ENCODE measurements around the gene ADRM1. TPM values are rescaled to one million over a fixed set of nuclear protein-coding genes. Genes with fewer than 3 reads are reported as not detected.

ADRM1 gene
- total and polyA plus RNA-seq, 2 of the 4 experiments (the other 2 are of a cell fraction) = 103 to 149 TPM

GRCh38 chr20:62275219-62275618, 27.6 kb upstream of the ADRM1 start:
- CTCF ChIA-PET = interaction anchor here (0.6 kb wide), 1 partner anchor 9 kb away, joined by 3 read pairs; no protein-coding TSS in a partner anchor

More at GRCh38 chr20:62275219-62275618, 27.6 kb upstream of the ADRM1 start:
- Histone ChIP-seq H4K20me1 (ENCODE audit: insufficient read depth, low read length) (peaks cover 8% of the 10 kb centered on the region; the same call in 1 of the 2 replicates), H3K14ac (replicated peaks; ENCODE audit: low read depth, low read length) (no peak overlapping the region), H3K9me1 (ENCODE audit: insufficient read depth, low read length) (peaks cover 13% of the 10 kb centered on the region), H3K56ac (ENCODE audit: extremely low read depth, insufficient read depth, low read length) (no peak overlapping the region), H3K4me2 (ENCODE audit: low read depth, low read length) (no peak overlapping the region), H3K23ac (ENCODE audit: low read depth, low read length) (no peak overlapping the region), H3K4me1 (ENCODE audit: control insufficient read depth, insufficient read depth, low read length) (no peaks in the 10 kb centered on the region), H3K79me1 (ENCODE audit: low read depth in 1 of 2, low read length in 2 of 2) (peaks cover 8 to 9% of the 10 kb centered on the region in 2 experiments; a peak in 2 of 4 replicates), H2BK20ac (ENCODE audit: low read depth, low read length) (no peak overlapping the region), H3K4me3 (ENCODE audit: insufficient read depth, low read depth, low read length) (no peak overlapping the region), H4K8ac (ENCODE audit: low read depth in 2 of 2, low read length in 2 of 2) (no peak overlapping the region), H2BK5ac (ENCODE audit: low read depth, low read length, poor library complexity, severe bottlenecking) (no peak overlapping the region), H2AFZ (replicated peaks; ENCODE audit: low read length, poor library complexity) (no peak overlapping the region), H3K27ac (ENCODE audit: insufficient read depth, low read length) (no peak overlapping the region), H2BK120ac (ENCODE audit: low read depth, low read length) (no peak overlapping the region), H3K9ac (ENCODE audit: low read depth, low read length) (no peak overlapping the region), H3K27me3 (ENCODE audit: control insufficient read depth, insufficient read depth, low read length) (no peaks in the 10 kb centered on the region), H2BK15ac (ENCODE audit: low read depth, low read length) (no peak overlapping the region), H3K9me3 (ENCODE audit: control insufficient read depth, insufficient read depth, low read length) (no peaks in the 10 kb centered on the region), H2AK9ac (replicated peaks; ENCODE audit: low read depth, low read length, poor library complexity) (no peak overlapping the region), H3K18ac (ENCODE audit: low read depth, low read length) (no peak overlapping the region), H4K5ac (ENCODE audit: low read depth, low read length) (no peak overlapping the region), H2AK5ac (ENCODE audit: low read depth, low read length) (no peak overlapping the region), H3K36me3 (ENCODE audit: control insufficient read depth, insufficient read depth, low read length) (peaks cover 49% of the 10 kb centered on the region), H3K4ac (ENCODE audit: low read depth, low read length) (no peak overlapping the region), H4K91ac (ENCODE audit: insufficient read depth, low read depth, low read length) (no peak overlapping the region)
- POLR2A ChIA-PET (ENCODE audit: unreplicated experiment) = no interaction called here
- ATAC-seq (ENCODE audit: low read depth) = no peak
- intact Hi-C loops (cut with micrococcal nuclease) = no loop called here
- dilution Hi-C loops (cut with HindIII; ENCODE audit: low sequenced_read_pairs, unreplicated experiment) = loop anchor here (25.0 kb wide), 1 partner anchor 112 kb away; the partner anchor contains the start of gene RPS21
- no peak for DNase-seq
- WGBS, 2 experiments (ENCODE audit: extremely low coverage in 2 of 2, insufficient read length in 1 of 2) = 100% methylated on average over 3 of the region's 10 CpGs; no CpG with 5 or more reads in 1 of the 2 experiments
- no peak for TF ChIP-seq POLR2A (IDR thresholded peaks at IDR 0.05; ENCODE audit: low read depth, low read length)
- no peak for TF ChIP-seq BHLHE40 (IDR thresholded peaks at IDR 0.05; ENCODE audit: low read depth, low read length)
- no peak for TF ChIP-seq RAD21 (IDR thresholded peaks at IDR 0.05; ENCODE audit: low read length)
- TF ChIP-seq CEBPB (IDR thresholded peaks at IDR 0.05; ENCODE audit: low read depth, low read length) = no peak
- TF ChIP-seq FOS (IDR thresholded peaks at IDR 0.05; ENCODE audit: low read depth, low read length) = no peak
- TF ChIP-seq, protein P1, sequence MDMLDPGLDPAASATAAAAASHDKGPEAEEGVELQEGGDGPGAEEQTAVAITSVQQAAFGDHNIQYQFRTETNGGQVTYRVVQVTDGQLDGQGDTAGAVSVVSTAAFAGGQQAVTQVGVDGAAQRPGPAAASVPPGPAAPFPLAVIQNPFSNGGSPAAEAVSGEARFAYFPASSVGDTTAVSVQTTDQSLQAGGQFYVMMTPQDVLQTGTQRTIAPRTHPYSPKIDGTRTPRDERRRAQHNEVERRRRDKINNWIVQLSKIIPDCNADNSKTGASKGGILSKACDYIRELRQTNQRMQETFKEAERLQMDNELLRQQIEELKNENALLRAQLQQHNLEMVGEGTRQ (IDR thresholded peaks at IDR 0.05; ENCODE audit: low read depth, low read length) = no peak
- TF ChIP-seq RFX5 (IDR thresholded peaks at IDR 0.05; ENCODE audit: low read depth, low read length) = no peak
- no peak for TF ChIP-seq SMC3 (IDR thresholded peaks at IDR 0.05; ENCODE audit: low read depth, low read length)
- no peak for TF ChIP-seq MAFK (IDR thresholded peaks at IDR 0.05; ENCODE audit: low read depth, low read length)
- TF ChIP-seq CTCF (conservative IDR thresholded peaks at IDR 0.05; ENCODE audit: low read depth, low read length) = no peak
- TF ChIP-seq RCOR1 (IDR thresholded peaks at IDR 0.05; ENCODE audit: insufficient replicate concordance, low read length) = no peak
- TF ChIP-seq, protein P2, sequence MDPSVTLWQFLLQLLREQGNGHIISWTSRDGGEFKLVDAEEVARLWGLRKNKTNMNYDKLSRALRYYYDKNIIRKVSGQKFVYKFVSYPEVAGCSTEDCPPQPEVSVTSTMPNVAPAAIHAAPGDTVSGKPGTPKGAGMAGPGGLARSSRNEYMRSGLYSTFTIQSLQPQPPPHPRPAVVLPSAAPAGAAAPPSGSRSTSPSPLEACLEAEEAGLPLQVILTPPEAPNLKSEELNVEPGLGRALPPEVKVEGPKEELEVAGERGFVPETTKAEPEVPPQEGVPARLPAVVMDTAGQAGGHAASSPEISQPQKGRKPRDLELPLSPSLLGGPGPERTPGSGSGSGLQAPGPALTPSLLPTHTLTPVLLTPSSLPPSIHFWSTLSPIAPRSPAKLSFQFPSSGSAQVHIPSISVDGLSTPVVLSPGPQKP (IDR thresholded peaks at IDR 0.05; ENCODE audit: borderline replicate concordance, low read depth, low read length) = no peak
- no peak for TF ChIP-seq NFE2L2 (IDR thresholded peaks at IDR 0.05; ENCODE audit: low read depth, low read length)
- no peak for TF ChIP-seq MXI1 (IDR thresholded peaks at IDR 0.05; ENCODE audit: borderline replicate concordance, low read depth, low read length)
- TF ChIP-seq CHD1 (IDR thresholded peaks at IDR 0.05; ENCODE audit: low read depth, low read length) = no peak
- TF ChIP-seq MAZ (IDR thresholded peaks at IDR 0.05; ENCODE audit: borderline replicate concordance, low read depth, low read length) = no peak
- no TSS peak for BruUV-seq (replicated peaks)
- in situ Hi-C loops (cut with MboI; ENCODE audit: low sequenced_read_pairs) = loop anchor here (25.0 kb wide), 1 partner anchor 337 kb away; no protein-coding TSS in a partner anchor
